Measurements from ENCODE around the gene SEC14L2. TPM values are rescaled to one million over a fixed set of nuclear protein-coding genes. Genes with fewer than 3 reads are reported as not detected.

The SEC14L2 gene
- total RNA-seq, 1 experiment from 2014 or later = 14.4 TPM

- POLR2A ChIA-PET (ENCODE audit: low non-redundant PET) = no interaction called here
- Histone ChIP-seq H3K36me3 (ENCODE audit: insufficient read depth, low read length, poor library complexity, severe bottlenecking) (no peaks in the 10 kb centered on the region), H3K27ac (ENCODE audit: low read depth, low read length, poor library complexity, severe bottlenecking) (no peak overlapping the region), H3K9me3 (ENCODE audit: low read depth, low read length, poor library complexity, severe bottlenecking) (no peaks in the 10 kb centered on the region), H3K4me1 (ENCODE audit: insufficient read depth, low read length, poor library complexity, severe bottlenecking) (no peaks in the 10 kb centered on the region), H3K27me3 (replicated peaks; ENCODE audit: insufficient read depth, low read depth, low read length, poor library complexity) (no peaks in the 10 kb centered on the region), H3K4me3 (ENCODE audit: low read depth, low read length, poor library complexity, severe bottlenecking) (no peak overlapping the region)
- TF ChIP-seq EZH2 (IDR thresholded peaks at IDR 0.05; ENCODE audit: borderline replicate concordance, low read depth, low read length, poor library complexity, severe bottlenecking) = no peak
- TF ChIP-seq, protein P1, sequence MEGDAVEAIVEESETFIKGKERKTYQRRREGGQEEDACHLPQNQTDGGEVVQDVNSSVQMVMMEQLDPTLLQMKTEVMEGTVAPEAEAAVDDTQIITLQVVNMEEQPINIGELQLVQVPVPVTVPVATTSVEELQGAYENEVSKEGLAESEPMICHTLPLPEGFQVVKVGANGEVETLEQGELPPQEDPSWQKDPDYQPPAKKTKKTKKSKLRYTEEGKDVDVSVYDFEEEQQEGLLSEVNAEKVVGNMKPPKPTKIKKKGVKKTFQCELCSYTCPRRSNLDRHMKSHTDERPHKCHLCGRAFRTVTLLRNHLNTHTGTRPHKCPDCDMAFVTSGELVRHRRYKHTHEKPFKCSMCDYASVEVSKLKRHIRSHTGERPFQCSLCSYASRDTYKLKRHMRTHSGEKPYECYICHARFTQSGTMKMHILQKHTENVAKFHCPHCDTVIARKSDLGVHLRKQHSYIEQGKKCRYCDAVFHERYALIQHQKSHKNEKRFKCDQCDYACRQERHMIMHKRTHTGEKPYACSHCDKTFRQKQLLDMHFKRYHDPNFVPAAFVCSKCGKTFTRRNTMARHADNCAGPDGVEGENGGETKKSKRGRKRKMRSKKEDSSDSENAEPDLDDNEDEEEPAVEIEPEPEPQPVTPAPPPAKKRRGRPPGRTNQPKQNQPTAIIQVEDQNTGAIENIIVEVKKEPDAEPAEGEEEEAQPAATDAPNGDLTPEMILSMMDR (conservative IDR thresholded peaks at IDR 0.05; ENCODE audit: low read depth, low read length) = no peak
- intact Hi-C loops (cut with micrococcal nuclease; ENCODE audit: unreplicated experiment) = no loop called here
- no peak for DNase-seq (ENCODE audit: low spot score)
- CTCF ChIA-PET = no interaction called here
- BruUV-seq (replicated peaks) = no TSS peak
Observed at GRCh38 chr22:30381264-30381663, 15.6 kb upstream of the SEC14L2 start.

GRCh38 chr22:30382340-30382739 is 14.5 kb upstream of the SEC14L2 start:
- ChIA-PET CTCF (no interaction called here), POLR2A (ENCODE audit: low non-redundant PET) (no interaction called here)
- TF ChIP-seq EZH2 (IDR thresholded peaks at IDR 0.05; ENCODE audit: borderline replicate concordance, low read depth, low read length, poor library complexity, severe bottlenecking) = no peak
- TF ChIP-seq, protein P1 (conservative IDR thresholded peaks at IDR 0.05; ENCODE audit: low read depth, low read length) = no peak
- Histone ChIP-seq H3K4me3 (ENCODE audit: low read depth, low read length, poor library complexity, severe bottlenecking) (no peak overlapping the region), H3K4me1 (ENCODE audit: insufficient read depth, low read length, poor library complexity, severe bottlenecking) (peaks cover 4% of the 10 kb centered on the region), H3K9me3 (ENCODE audit: low read depth, low read length, poor library complexity, severe bottlenecking) (no peaks in the 10 kb centered on the region), H3K27me3 (replicated peaks; ENCODE audit: insufficient read depth, low read depth, low read length, poor library complexity) (no peaks in the 10 kb centered on the region), H3K27ac (ENCODE audit: low read depth, low read length, poor library complexity, severe bottlenecking) (no peak overlapping the region), H3K36me3 (ENCODE audit: insufficient read depth, low read length, poor library complexity, severe bottlenecking) (no peaks in the 10 kb centered on the region)
- DNase-seq (ENCODE audit: low spot score) = no peak
- no TSS peak for BruUV-seq (replicated peaks)
- intact Hi-C loops (cut with micrococcal nuclease; ENCODE audit: unreplicated experiment) = no loop called here

DNA sequence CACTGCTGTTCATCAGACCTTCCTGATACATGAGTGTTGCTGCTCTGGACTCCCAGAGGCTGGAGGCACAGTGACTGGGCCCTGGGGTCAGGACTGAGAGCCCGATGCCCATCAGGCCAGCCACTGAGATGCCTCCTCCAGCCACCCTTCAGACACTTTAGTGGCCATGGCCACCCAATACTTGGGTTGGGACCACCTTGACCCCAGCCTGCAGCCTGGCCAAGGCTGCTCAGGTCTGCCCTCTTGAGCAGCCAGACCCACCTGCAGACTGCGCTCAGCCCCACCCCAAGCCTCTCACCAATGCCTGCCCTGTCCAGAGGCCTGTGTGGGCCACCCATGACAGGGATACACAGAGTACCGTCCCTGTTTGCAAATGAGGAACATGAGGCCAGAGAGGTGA is 13.8 kb upstream of the SEC14L2 start:
- H3K27me3 ChIP-seq (replicated peaks; ENCODE audit: insufficient read depth, low read depth, low read length, poor library complexity) = no peaks in the 10 kb centered on the region
- intact Hi-C loops (cut with micrococcal nuclease; ENCODE audit: unreplicated experiment) = no loop called here
- DNase-seq (ENCODE audit: low spot score) = no peak
- no peak overlapping the region for H3K4me3 ChIP-seq (ENCODE audit: low read depth, low read length, poor library complexity, severe bottlenecking)
- peaks cover 4% of the 10 kb centered on the region for H3K4me1 ChIP-seq (ENCODE audit: insufficient read depth, low read length, poor library complexity, severe bottlenecking)
- TF ChIP-seq, protein P1 (conservative IDR thresholded peaks at IDR 0.05; ENCODE audit: low read depth, low read length) = no peak
- TF ChIP-seq EZH2 (IDR thresholded peaks at IDR 0.05; ENCODE audit: borderline replicate concordance, low read depth, low read length, poor library complexity, severe bottlenecking) = no peak
- ChIA-PET POLR2A (ENCODE audit: low non-redundant PET) (no interaction called here), CTCF (no interaction called here)
- H3K9me3 ChIP-seq (ENCODE audit: low read depth, low read length, poor library complexity, severe bottlenecking) = no peaks in the 10 kb centered on the region
- no TSS peak for BruUV-seq (replicated peaks)
- no peak overlapping the region for H3K27ac ChIP-seq (ENCODE audit: low read depth, low read length, poor library complexity, severe bottlenecking)
- no peaks in the 10 kb centered on the region for H3K36me3 ChIP-seq (ENCODE audit: insufficient read depth, low read length, poor library complexity, severe bottlenecking)
